ENCODE results near the gene ADCY2. TPM values are rescaled to one million over a fixed set of nuclear protein-coding genes. Genes with fewer than 3 reads are reported as not detected.

The ADCY2 gene
- total RNA-seq, 1 experiment from 2014 or later: 31.3 TPM

- no peak overlapping the region for H3T11ph ChIP-seq (ENCODE audit: low read length)
- no peaks in the 10 kb centered on the region for H3K27me3 Mint-ChIP-seq (ENCODE audit: low read depth)
- WGBS (ENCODE audit: extremely low coverage, insufficient read length, low lambda C conversion rate): no CpG with 5 or more reads among the region's 2 CpGs
Observed at GRCh38 chr5:7813007-7813406, 417.1 kb downstream of the ADCY2 start.

More at GRCh38 chr5:7813007-7813406, 417.1 kb downstream of the ADCY2 start:
- no peak overlapping the region for H2AK5ac ChIP-seq (ENCODE audit: insufficient read length, low read length)
- H3K4me1 ChIP-seq (ENCODE audit: insufficient read depth, low read length): 0 out of 2 replicates have a peak, but pooled peaks cover 2% of the 10 kb centered on the region
- no peak overlapping the region for H4K91ac ChIP-seq (ENCODE audit: insufficient read length, low read depth, low read length)
- peaks cover 3 to 8% (median 7%) of the 10 kb centered on the region in 3 experiments; a peak in 4 of 7 replicates for H3K36me3 Mint-ChIP-seq (ENCODE audit: insufficient read depth in 1 of 3, low read depth in 3 of 3)
- no peaks in the 10 kb centered on the region for H3K23me2 ChIP-seq (ENCODE audit: insufficient read length, low read depth, low read length, poor library complexity, severe bottlenecking)
- H3K79me1 ChIP-seq (ENCODE audit: insufficient read depth, low read depth, low read length, poor library complexity, severe bottlenecking): no peaks in the 10 kb centered on the region
- H2AFZ ChIP-seq (ENCODE audit: low read length): no peak overlapping the region
- H4K5ac ChIP-seq (ENCODE audit: insufficient read length, low read depth, low read length): no peak overlapping the region
- no peaks in the 10 kb centered on the region for H4K20me1 ChIP-seq (ENCODE audit: control insufficient read depth, insufficient read depth, insufficient read length)
- H3K23ac ChIP-seq (ENCODE audit: insufficient read length, low read depth, low read length): no peak overlapping the region
- H3K79me2 ChIP-seq (ENCODE audit: insufficient read depth, low read length): no peaks in the 10 kb centered on the region
- H3K27ac ChIP-seq (ENCODE audit: insufficient read length, low read depth, low read length): no peak overlapping the region
- H3K4ac ChIP-seq (ENCODE audit: low read depth, low read length): no peak overlapping the region
- no peak overlapping the region for H3K14ac ChIP-seq (ENCODE audit: insufficient read depth, low read length)
- no peak overlapping the region for H2BK15ac ChIP-seq (ENCODE audit: low read depth, low read length)
- no peak overlapping the region for H2BK5ac ChIP-seq (ENCODE audit: insufficient read length, low read length)
- no peak overlapping the region for H2BK12ac ChIP-seq (ENCODE audit: insufficient read length, low read depth, low read length)
- H3K9ac ChIP-seq (ENCODE audit: extremely low read depth, insufficient read length, low read length): no peak overlapping the region
- no peak overlapping the region for H3K18ac ChIP-seq (ENCODE audit: insufficient read length, low read depth, low read length)
- no peaks in the 10 kb centered on the region for H3K9me3 ChIP-seq (ENCODE audit: control insufficient read depth, low read depth, low read length)
- H3K9me3 Mint-ChIP-seq: no peaks in the 10 kb centered on the region
- H3K27ac Mint-ChIP-seq: peak overlapping the region in 1 of 3 experiments; percentile 54; a peak in 1 of 7 replicates
- H2BK120ac ChIP-seq (ENCODE audit: low read depth, low read length, poor library complexity, severe bottlenecking): no peak overlapping the region
- H4K8ac ChIP-seq (replicated peaks; ENCODE audit: insufficient read length, low read depth, low read length): no peak overlapping the region
- no peaks in the 10 kb centered on the region for H3K27me3 ChIP-seq (ENCODE audit: insufficient read depth, low read length)
- H2BK20ac ChIP-seq (ENCODE audit: low read depth, low read length, poor library complexity, severe bottlenecking): no peak overlapping the region
- DNase-seq: no peak
- peaks cover 27% of the 10 kb centered on the region in 2 experiments for H3K4me1 Mint-ChIP-seq
- H3K4me2 ChIP-seq (ENCODE audit: insufficient read depth, insufficient read length, low read length): no peak overlapping the region
- H3K56ac ChIP-seq (ENCODE audit: insufficient read length, low read depth, low read length): no peak overlapping the region
- TF ChIP-seq, protein P1, sequence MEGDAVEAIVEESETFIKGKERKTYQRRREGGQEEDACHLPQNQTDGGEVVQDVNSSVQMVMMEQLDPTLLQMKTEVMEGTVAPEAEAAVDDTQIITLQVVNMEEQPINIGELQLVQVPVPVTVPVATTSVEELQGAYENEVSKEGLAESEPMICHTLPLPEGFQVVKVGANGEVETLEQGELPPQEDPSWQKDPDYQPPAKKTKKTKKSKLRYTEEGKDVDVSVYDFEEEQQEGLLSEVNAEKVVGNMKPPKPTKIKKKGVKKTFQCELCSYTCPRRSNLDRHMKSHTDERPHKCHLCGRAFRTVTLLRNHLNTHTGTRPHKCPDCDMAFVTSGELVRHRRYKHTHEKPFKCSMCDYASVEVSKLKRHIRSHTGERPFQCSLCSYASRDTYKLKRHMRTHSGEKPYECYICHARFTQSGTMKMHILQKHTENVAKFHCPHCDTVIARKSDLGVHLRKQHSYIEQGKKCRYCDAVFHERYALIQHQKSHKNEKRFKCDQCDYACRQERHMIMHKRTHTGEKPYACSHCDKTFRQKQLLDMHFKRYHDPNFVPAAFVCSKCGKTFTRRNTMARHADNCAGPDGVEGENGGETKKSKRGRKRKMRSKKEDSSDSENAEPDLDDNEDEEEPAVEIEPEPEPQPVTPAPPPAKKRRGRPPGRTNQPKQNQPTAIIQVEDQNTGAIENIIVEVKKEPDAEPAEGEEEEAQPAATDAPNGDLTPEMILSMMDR (conservative IDR thresholded peaks at IDR 0.05): no peak
- no peak overlapping the region for H3K4me3 Mint-ChIP-seq

Measured in H9 (cell line).